ENCODE data around the gene ABRACL. TPM values are rescaled to one million over a fixed set of nuclear protein-coding genes. Genes with fewer than 3 reads are reported as not detected.

ABRACL gene
- total and polyA plus RNA-seq, 9 of the 15 experiments (the other 6 are each of a cell fraction or from before 2014, with no cell fraction given) = 1.1 to 5.2 (median 1.9) TPM

DNA sequence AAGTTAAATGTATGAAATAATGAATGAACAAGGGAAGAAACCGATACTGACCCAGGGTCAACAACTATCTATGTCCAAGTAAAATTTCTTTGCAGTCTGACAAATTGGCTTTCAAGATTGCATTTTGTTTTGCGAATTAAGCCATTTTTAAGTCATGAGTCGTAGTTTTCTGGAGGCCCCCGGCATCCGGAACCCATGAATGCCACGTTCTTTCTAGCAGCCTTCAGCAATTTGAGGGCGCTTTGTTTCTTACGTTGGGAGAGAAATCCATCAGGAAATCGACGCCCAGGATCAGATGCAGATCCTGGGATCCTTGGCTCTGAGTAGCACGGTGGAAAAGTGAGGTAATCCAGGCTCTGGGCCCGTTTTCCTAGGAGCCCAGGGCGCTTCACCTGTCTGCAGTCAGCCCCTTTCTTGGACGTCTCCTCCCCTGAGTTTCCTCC is 309 bp upstream of the ABRACL start (continued):
- TF ChIP-seq, protein P1, sequence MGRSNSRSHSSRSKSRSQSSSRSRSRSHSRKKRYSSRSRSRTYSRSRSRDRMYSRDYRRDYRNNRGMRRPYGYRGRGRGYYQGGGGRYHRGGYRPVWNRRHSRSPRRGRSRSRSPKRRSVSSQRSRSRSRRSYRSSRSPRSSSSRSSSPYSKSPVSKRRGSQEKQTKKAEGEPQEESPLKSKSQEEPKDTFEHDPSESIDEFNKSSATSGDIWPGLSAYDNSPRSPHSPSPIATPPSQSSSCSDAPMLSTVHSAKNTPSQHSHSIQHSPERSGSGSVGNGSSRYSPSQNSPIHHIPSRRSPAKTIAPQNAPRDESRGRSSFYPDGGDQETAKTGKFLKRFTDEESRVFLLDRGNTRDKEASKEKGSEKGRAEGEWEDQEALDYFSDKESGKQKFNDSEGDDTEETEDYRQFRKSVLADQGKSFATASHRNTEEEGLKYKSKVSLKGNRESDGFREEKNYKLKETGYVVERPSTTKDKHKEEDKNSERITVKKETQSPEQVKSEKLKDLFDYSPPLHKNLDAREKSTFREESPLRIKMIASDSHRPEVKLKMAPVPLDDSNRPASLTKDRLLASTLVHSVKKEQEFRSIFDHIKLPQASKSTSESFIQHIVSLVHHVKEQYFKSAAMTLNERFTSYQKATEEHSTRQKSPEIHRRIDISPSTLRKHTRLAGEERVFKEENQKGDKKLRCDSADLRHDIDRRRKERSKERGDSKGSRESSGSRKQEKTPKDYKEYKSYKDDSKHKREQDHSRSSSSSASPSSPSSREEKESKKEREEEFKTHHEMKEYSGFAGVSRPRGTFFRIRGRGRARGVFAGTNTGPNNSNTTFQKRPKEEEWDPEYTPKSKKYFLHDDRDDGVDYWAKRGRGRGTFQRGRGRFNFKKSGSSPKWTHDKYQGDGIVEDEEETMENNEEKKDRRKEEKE (IDR thresholded peaks at IDR 0.05; ENCODE audit: borderline replicate concordance in 1 of 2, control insufficient read depth in 1 of 2, low read depth in 2 of 2, low read length in 1 of 2) = no peak
- TF ChIP-seq, protein P2, sequence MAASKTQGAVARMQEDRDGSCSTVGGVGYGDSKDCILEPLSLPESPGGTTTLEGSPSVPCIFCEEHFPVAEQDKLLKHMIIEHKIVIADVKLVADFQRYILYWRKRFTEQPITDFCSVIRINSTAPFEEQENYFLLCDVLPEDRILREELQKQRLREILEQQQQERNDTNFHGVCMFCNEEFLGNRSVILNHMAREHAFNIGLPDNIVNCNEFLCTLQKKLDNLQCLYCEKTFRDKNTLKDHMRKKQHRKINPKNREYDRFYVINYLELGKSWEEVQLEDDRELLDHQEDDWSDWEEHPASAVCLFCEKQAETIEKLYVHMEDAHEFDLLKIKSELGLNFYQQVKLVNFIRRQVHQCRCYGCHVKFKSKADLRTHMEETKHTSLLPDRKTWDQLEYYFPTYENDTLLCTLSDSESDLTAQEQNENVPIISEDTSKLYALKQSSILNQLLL (CRISPR knock-in tag; IDR thresholded peaks at IDR 0.05; ENCODE audit: borderline replicate concordance) = no peak
- TF ChIP-seq ZNF140 (CRISPR knock-in tag; IDR thresholded peaks at IDR 0.05) (no peak), NELFE (IDR thresholded peaks at IDR 0.05; ENCODE audit: insufficient read depth, insufficient read length) (no peak), HCFC1 (IDR thresholded peaks at IDR 0.05; ENCODE audit: low read depth, low read length) (no peak), HNRNPLL (IDR thresholded peaks at IDR 0.05; ENCODE audit: low read depth, low read length, poor library complexity, severe bottlenecking) (peak; percentile 26)
- TF ChIP-seq, protein P3, sequence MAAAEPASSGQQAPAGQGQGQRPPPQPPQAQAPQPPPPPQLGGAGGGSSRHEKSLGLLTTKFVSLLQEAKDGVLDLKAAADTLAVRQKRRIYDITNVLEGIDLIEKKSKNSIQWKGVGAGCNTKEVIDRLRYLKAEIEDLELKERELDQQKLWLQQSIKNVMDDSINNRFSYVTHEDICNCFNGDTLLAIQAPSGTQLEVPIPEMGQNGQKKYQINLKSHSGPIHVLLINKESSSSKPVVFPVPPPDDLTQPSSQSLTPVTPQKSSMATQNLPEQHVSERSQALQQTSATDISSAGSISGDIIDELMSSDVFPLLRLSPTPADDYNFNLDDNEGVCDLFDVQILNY (CRISPR knock-in tag; IDR thresholded peaks at IDR 0.05) = no peak

Measured in K562 (cell line).